ENCODE measurements around the gene IRAK1.

DNA sequence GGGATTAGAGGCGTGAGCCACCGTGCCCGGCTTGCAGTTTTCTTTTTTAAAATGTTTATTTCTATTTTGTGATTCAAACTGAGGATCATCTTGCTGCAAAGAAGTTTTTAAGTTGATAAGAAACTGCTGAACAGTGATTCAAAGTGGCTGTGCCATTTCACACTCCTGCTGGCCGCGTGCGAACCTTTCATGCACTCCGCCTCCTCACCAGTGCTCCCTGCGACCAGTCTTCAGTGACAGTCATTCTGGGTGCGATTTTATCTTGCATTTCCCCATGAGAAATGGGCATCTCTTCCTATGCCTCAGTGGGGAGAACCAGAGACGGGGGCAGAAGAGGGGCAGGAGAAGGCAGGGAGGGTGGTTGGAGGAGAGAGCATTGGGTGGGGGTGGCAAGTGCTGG is 25.7 kb downstream of the IRAK1 start:
- no peak for TF ChIP-seq CTCF (IDR thresholded peaks at IDR 0.05; ENCODE audit: poor library complexity, severe bottlenecking)
- no peak for TF ChIP-seq EZH2 (IDR thresholded peaks at IDR 0.05; ENCODE audit: borderline replicate concordance, insufficient read depth, low read length, poor library complexity, severe bottlenecking)
- no peak for TF ChIP-seq POLR2AphosphoS5 (IDR thresholded peaks at IDR 0.05)
- no peak for TF ChIP-seq TAF1 (IDR thresholded peaks at IDR 0.05; ENCODE audit: low read depth)
- TF ChIP-seq REST (IDR thresholded peaks at IDR 0.05; ENCODE audit: borderline replicate concordance): no peak
- no peak for TF ChIP-seq RAD21 (conservative IDR thresholded peaks at IDR 0.05)
